Gastrocnemius medialis (tissue), 4 donors: ENCODE results near the gene PAPPA.

Experiments
- POLR2A ChIP-seq, 2 donors: fragments of 450-650 bp; IDR thresholded peaks; one replicate each; pipeline ENCODE4 v1.6.1; 2017; ENCODE audit warnings: antibody characterized with exemption in 2 of 2, mild to moderate bottlenecking in 2 of 2, moderate library complexity in 2 of 2
- TF ChIP-seq, protein P1 (sequence below), 5 experiments: fragments of 450-650 bp in 3 of 5; fragments of 200-600 bp in 2 of 5; sonication (generic) in 2 of 5; IDR thresholded peaks in 4 of 5; conservative IDR thresholded peaks in 1 of 5; 1 replicate in 4 of 5; 2 replicates in 1 of 5; pipeline ENCODE4 v1.5.1; 2016 to 2019; ENCODE audit warnings: antibody characterized with exemption in 5 of 5, mild to moderate bottlenecking in 3 of 5, moderate library complexity in 3 of 5

DNA sequence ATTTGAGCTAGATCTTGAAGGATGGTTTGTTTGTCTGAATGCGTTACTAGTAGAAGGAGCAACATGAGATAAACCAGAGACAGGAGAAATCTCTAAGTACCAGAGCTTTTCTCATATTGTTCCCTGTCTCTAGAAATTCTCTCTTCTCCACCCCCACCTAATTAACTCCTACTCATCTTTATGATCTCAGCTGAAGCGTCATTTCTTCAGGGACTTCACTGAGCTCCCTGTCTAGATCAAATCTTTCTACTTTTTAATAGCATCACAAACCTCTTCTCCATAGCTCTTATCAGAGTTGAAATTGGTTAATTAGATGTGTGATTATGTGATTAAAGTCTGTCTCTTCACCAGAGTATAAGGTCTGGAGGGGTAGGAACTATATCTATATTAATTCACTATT lies 226.2 kb downstream of the PAPPA start:
- TF ChIP-seq, protein P1, sequence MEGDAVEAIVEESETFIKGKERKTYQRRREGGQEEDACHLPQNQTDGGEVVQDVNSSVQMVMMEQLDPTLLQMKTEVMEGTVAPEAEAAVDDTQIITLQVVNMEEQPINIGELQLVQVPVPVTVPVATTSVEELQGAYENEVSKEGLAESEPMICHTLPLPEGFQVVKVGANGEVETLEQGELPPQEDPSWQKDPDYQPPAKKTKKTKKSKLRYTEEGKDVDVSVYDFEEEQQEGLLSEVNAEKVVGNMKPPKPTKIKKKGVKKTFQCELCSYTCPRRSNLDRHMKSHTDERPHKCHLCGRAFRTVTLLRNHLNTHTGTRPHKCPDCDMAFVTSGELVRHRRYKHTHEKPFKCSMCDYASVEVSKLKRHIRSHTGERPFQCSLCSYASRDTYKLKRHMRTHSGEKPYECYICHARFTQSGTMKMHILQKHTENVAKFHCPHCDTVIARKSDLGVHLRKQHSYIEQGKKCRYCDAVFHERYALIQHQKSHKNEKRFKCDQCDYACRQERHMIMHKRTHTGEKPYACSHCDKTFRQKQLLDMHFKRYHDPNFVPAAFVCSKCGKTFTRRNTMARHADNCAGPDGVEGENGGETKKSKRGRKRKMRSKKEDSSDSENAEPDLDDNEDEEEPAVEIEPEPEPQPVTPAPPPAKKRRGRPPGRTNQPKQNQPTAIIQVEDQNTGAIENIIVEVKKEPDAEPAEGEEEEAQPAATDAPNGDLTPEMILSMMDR (IDR thresholded peaks at IDR 0.05 in 4 of 5, conservative IDR thresholded peaks at IDR 0.05 in 1 of 5) = no peak
- TF ChIP-seq POLR2A (IDR thresholded peaks at IDR 0.05) = no peak
